Retina (tissue), 1 donor: Measurements from ENCODE around the gene PSMB7.
A peak's percentile ranks its signal among the peaks of the same experiment; 100 is the strongest.

Experiments
- DNase-seq: peaks from one replicate; pipeline ENCODE4 v3.0.0-alpha.2; 2016

PSMB7 gene

GRCh38 chr9:124415102-124415851 is at the start of gene PSMB7:
TSS of gene PSMB7 (minus strand) at chr9:124415442. CDS start at chr9:124415425, 17 bp downstream.
- peak; percentile 97 for DNase-seq

GRCh38 chr9:124462739-124463138 is 47.5 kb upstream of the PSMB7 start:
- no peak for DNase-seq

- no peak for DNase-seq
Measured at GRCh38 chr9:124458441-124458840, 43.2 kb upstream of the PSMB7 start.

- DNase-seq, result no peak
Measured at GRCh38 chr9:124457887-124458431, 42.7 kb upstream of the PSMB7 start.

- DNase-seq, result no peak
Measured at GRCh38 chr9:124457079-124457886, 42.0 kb upstream of the PSMB7 start.

GRCh38 chr9:124456341-124457078 is 41.3 kb upstream of the PSMB7 start:
- DNase-seq, result no peak

- DNase-seq, result no peak
Measured at GRCh38 chr9:124455820-124456219, 40.6 kb upstream of the PSMB7 start.

- DNase-seq, result no peak
Measured at GRCh38 chr9:124454791-124455443, 39.7 kb upstream of the PSMB7 start.

GRCh38 chr9:124454296-124454695 is 39.1 kb upstream of the PSMB7 start:
- no peak for DNase-seq

GRCh38 chr9:124453586-124454191 is 38.4 kb upstream of the PSMB7 start:
- no peak for DNase-seq

- DNase-seq, result no peak
Measured at GRCh38 chr9:124452841-124453585, 37.8 kb upstream of the PSMB7 start.

GRCh38 chr9:124452326-124452725 is 37.1 kb upstream of the PSMB7 start:
- no peak for DNase-seq

GRCh38 chr9:124450931-124451661 is 35.9 kb upstream of the PSMB7 start:
- DNase-seq, result no peak

GRCh38 chr9:124450241-124450924 is 35.1 kb upstream of the PSMB7 start, which contains the start of gene ADGRD2:
TSS of gene ADGRD2 (plus strand) at chr9:124450451. CDS start at chr9:124451667, 1,216 bp downstream.
- DNase-seq, result peak; percentile 58

GRCh38 chr9:124449381-124450151 is 34.3 kb upstream of the PSMB7 start:
- no peak for DNase-seq

GRCh38 chr9:124448019-124448418 is 32.8 kb upstream of the PSMB7 start:
- DNase-seq, result no peak

- DNase-seq, result no peak
Measured at GRCh38 chr9:124447297-124447661, 32.0 kb upstream of the PSMB7 start.

- DNase-seq, result no peak
Measured at GRCh38 chr9:124444166-124444565, 28.9 kb upstream of the PSMB7 start.

GRCh38 chr9:124443625-124444024 is 28.4 kb upstream of the PSMB7 start:
- DNase-seq, result no peak
